Bronchial smooth muscle cell (primary cell): ENCODE data around the gene LMAN1. TPM values are rescaled to one million over a fixed set of nuclear protein-coding genes. Genes with fewer than 3 reads are reported as not detected.

Experiments
- total RNA-seq: library from RNA; depleted of rRNA; stranded (reverse); fragments of >200 nt; gene quantifications from 2 replicates; pipeline ENCODE4 v1.2.1, GENCODE V29; 2014

The LMAN1 gene
- 136 and 152 TPM in 2 replicates for total RNA-seq

DNA sequence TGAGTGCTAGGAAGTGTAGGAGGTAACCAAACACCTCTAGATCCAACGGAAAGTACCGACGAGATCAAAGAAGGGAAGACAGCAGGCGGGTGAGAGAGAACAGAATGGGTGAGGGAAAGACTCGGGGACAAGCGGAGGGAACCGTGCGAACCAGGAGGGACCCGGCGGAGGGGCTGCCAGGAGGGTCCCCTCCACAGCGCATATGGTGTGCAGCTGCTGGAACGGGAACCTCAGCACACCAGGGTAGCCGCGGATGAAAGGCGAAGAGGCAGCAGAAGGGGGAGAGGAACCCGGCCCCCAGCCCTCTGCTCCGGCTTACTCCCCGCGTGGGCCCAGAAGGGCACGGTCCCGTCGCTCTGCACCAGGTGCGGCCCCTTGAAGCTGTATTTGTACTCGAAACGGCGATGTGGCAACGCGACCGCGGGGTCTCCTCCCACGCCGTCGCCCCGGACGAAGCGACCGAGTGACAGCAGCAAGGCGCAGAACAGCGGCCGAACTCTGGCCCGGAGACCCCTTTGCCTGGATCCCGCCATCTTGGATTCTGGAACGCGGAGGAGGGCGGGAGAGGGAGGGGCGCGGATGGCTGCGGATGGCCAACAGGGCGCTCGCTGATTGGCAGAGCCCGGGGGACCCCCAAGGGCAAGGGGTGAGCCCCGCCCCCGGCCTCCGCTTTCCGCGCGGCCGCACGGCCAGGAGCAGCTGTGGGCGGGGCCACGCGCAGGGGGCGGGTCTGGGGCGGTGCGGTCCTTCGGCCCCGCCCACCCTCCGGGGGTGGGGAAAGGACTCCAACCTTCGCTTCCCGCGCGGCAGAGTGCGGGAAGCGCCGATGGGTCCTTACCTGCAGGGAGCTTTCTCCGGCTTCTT lies at the start of gene LMAN1:
LMAN1 (minus strand) TSS at position 554 of the 864 bp plus-strand sequence; CDS start at position 533, 21 bp downstream.

DNA sequence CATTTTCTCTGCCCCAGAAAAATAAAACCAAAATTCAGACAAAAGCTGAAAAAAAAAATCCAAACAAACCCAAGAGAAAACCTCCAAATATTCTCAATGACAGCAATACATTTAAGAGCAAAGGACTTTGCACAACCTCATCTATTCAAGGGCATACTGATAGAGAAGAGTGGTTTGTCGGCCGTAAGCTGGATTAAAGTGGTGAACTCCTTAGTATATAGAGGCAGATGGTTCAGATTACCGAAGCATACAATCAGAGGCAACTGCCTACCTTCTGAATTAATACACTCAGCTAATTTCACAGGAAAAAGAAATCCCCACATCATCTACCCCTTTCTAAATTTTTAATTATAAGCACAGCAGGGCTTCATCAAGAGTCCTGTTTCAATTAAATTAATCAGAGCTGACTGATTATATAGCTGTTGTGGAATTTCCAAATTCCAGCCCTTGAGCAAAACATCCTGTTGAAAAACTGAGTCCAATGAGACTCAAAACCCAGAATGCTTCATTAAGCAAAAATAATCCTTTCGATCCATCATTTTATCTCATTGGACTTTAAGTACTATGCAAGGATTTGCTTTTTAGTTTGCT lies 40.5 kb downstream of the LMAN1 start, which contains the start of gene CPLX4:
CPLX4 (minus strand) TSS at position 190 of the 591 bp plus-strand sequence; CDS start at position 3, 187 bp downstream.

Other genes starting within 250 kb of the LMAN1 start
- 7.1 and 8.2 TPM in 2 replicates for gene SEC11C, start 219.4 kb downstream of the LMAN1 start, total RNA-seq
- gene GRP, start 139.1 kb downstream of the LMAN1 start, total RNA-seq: not detected in 2 replicates
- gene RAX, start 85.8 kb downstream of the LMAN1 start, total RNA-seq: not detected in 2 replicates
- not detected in 2 replicates for gene CPLX4, start 40.6 kb downstream of the LMAN1 start, total RNA-seq